Stimulated activated CD8-positive, alpha-beta memory T cell treated with anti-CD3 and anti-CD28 coated beads, Interleukin-12 subunit alpha, Interleukin-12 subunit beta, amount 100 ng/mL, for 1 hour (primary cell): ENCODE results near the gene ITIH5.
"Not testable (repeated sequence)": the region's sequence is repeated elsewhere in the genome, so short reads cannot be mapped to it uniquely, and the experiment has no call there.

Experiments
- DNase-seq: peaks from one replicate; pipeline ENCODE4 v3.0.0-alpha.2; 2020; ENCODE audit warnings: low read depth

Gene ITIH5

DNA sequence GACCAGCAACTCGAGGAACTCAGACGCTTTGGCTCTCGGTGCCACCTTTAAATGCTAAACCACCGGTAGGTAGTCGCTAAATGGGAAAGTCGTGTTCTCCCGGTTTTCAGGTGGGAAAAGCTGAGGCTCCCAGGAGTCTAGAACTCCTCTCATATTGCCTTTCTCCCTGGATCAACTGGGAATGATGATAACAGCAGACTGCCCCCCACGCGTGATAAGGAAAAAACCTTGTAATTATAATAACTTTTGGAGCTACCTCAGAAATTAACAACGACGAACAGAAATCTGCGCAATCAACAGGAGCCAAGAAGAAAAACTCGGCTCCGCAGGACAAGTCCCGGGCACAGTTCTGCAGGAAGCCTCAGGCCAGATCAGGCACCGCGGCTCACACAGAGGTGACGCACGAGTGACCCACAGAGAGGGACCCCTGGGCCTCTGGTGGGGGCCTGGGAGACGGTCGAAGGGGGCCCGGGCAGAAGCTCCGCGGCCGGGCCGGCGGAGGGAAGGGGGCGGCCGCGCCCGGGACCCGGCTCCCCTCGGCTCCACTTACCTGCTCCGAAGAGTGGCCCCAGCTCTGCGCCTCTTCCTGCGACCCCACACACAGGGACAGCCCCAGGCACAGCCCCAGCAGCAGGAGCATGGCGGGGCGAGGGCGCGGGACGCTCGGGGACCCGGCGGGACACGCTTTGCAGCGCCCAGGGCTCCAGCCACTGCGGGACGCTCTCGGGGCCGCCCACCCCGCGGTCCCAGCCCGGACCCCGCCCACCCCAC, at the start of gene ITIH5:
Gene ITIH5, minus strand, starts transcription at position 714 of the 771 bp plus-strand sequence. Its CDS starts 74 bp downstream, at position 640.
- no peak for DNase-seq

DNA sequence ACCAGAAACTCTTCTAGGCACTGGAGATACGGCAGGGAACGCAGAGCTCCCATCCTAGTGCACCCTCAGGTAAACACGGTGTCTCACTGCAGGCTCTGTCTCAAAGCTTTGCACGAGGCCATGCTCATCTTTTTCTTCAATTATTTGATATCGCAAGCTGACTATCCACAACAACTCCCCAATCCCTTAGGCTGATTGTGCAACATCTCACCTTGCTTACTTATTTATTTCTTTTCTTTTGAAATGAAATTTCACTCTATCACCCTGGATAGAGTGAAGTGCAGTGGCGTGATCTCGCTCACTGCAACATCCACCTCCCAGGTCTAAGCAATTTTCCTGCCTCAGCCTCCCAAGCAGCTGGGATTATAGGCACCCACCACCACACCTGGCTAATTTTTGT, 48.7 kb upstream of the ITIH5 start:
- DNase-seq, result no peak

DNA sequence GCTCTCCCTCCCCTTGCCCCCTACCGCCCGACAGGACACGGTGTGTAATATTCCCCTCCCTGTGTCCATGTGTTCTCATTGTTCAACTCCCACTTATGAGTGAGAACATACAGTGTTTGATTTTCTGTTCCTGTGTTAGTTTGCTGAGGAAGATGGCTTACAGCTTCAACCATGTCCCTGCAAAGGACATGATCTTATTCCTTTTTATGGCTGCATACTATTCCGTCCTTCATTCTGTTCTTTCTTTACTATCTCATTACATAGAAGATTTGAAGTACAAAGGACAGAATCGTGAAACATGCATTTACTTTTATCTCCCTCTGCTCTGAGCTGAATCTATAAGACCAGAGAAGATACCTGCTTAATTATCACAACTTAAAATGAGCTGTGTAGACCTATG, 44.3 kb upstream of the ITIH5 start:
- DNase-seq, result not testable (repeated sequence)

DNA sequence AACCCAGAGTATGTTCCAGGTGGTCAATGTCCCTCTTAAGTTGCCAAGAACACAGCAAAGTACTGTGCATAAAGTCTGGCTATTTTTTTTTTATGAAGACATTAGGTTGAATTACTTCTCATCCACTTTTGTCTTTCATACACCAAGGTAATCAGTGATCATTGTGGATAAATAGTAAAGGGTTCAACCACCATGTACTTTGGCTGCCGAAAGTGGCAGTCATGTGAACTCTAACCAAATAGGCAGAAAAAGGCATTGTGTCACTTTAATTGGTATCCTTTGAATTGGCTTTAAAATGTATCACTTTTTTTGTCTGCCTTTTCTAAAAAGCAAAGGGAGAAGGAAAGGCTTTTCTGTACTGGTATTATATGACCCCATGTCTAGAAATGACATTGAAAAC, 43.7 kb upstream of the ITIH5 start:
- no peak for DNase-seq

DNA sequence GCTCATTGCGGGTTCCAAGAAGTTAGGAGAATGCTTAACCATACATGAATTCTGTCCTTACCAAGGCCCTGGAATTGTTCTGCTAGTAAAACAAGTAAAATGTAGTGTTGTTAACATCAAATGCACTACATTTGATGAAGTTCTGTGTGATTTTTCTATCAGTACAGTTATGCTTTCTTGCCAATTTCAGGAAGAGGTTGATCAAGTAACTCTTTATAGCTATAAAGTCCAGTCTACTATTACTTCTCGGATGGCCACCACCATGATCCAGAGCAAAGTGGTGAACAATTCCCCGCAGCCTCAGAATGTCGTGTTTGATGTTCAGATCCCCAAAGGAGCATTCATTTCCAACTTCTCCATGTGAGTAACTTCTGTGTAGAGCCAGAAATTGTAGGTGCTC, 42.1 kb upstream of the ITIH5 start:
- DNase-seq, result no peak

DNA sequence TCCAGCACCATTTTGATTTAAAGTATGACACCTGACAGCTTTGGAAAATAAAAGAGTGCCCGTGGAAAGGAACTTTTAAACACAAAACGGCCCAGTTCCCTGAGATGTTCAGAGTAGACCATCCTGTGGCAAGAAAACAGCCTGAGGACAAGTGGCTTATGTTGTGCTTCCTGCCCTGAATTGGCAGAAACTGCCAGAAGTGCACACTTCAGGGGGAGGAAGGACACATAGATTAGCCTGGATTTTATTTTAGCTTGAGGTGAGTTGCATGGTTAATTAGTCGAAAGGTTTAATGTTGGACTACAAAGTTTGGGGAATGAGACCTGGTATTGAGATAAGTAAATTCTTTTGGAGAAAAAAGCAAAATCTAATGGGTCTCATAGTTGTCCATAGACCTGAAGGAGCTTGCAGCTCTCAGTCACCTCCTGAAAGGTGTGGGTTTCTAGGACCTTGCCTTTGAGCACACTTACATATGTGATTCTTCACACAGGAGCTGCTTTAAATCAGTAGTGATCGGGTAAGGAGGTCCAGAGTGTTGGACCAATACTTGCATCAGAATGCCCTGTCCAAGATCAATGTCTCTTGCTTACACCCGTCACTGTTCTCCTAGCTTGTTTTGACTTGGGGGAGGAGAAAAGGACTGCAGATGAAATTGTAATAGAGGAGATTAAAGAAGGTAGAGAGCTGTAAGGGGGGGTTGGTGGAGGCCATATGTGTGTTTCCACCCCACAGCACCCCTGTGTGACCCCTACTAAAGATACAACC, 41.3 kb upstream of the ITIH5 start:
- no peak for DNase-seq

DNA sequence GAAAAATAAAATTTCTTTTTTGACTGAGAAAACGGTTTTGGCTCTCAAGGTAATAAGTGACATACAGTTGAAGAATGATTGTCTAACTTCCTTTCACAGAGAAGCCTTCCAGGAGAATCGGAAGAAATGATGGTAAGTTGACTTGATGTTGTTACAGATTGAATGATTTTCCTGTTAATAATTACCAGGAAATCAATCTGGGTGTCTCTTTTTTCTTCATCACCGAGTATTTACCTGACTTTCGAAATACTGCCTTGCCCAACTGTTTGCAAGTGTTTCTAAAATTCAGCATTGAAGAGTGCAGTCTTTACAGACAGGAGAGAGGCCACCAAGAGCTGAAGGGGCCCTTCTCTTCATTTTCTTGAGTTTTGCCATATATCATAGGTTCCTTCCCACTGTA, 40.3 kb upstream of the ITIH5 start:
- no peak for DNase-seq

DNA sequence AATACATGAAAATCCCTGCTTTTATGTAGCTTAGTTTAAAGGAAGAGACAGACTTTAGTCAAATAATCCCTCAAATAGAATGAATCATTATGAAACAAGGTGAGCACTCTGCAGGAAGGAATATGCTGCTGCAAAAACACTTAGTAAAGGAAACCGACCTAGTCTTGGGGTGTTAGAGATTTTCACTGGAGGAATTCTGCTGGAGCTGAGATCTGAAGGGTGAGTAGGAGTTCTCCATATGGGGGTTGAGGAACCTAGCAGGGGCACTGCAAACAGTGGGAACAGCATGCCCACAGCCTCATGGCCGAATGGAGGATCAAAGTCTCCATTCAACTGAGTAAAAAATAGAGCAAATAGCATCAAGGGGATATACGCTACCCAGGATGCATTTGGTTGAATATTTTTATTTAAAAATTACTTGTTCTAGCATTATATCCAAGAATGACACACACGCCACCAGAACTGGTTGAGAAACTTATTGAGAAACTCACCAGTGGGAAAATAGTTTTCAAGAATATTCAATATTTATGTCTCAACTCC, 39.8 kb upstream of the ITIH5 start:
- no peak for DNase-seq

DNA sequence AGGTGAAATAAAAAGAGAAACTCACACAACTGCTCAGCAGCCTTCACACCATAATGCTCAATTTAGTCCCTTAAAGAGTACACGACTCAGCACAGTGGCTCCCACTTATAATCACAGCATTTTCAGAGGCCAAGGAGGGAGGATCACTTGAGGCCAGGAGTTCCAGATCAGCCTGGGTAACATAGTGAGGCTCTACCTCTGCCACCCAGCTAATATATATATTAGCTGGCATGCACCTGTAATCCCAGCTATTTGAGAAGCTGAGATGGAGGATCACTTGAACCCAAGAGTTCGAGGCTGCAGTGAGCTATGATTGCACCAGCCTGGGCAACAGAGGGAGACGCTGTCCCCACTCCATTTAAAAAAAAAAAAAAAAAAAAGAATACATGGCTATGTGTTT, 38.6 kb upstream of the ITIH5 start:
- DNase-seq, result no peak

DNA sequence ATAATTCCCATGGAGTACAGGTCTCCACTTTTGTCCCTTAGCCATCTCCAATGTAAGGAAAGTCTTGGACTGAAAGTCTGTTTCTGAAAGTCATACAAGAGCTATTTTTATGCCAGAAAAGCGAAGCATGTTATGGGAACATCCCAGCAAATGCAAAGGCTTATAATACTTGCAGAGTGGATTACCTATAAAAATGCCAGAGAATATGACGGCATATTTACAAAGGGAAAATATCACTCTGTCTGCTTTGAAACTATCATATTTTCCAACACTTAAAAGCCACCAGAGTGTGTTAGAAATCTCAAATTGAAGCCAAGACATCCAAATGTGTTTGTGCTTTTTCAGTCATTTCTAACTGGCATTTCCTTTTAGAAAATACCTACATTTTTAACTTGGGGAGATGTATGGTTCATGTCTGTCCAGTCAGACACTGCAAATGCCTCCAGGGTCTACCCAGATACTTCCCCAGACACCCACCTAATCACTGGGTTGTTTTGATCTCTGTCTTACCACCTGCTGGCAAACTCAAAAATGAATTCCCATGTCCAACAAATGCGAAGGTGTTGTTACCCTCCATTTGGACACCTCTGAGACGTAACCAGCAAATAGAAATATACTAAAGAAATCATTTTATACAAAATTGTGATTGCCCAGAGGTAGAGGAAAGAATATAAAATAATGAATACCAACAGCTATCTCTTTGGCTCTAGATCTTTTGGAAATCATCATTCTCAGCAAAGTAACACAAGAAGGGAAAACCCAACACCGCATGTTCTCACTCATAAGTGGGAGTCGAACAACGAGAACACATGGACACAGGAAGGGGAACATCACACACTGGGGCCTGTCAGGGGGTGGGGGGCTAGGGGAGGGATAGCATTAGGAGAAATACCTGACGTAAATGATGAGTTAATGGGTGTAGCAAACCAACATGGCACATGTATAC, 37.6 kb upstream of the ITIH5 start:
- no peak for DNase-seq

DNA sequence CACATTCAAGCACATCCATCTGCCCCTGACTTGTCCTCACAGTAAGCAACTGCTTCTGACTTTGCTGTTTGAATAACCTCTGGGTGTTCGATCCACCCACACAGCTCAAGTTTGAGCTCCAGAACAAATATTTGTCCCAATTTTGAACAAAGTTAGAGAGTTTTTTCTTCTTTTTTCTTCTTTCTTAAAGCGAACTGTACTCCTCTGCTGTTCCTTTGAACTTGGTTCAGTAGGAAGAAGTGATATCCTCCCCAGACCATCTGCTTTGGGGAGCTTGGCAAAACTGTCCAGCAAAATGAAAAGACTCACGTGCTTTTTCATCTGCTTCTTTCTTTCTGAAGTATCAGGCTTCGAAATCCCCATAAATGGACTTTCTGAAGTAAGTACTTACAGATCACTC, 36.4 kb upstream of the ITIH5 start, which contains the start of gene ITIH2:
Gene ITIH2, plus strand, starts transcription at position 177 of the 400 bp plus-strand sequence. Its CDS starts 119 bp downstream, at position 296.
- DNase-seq, result no peak

DNA sequence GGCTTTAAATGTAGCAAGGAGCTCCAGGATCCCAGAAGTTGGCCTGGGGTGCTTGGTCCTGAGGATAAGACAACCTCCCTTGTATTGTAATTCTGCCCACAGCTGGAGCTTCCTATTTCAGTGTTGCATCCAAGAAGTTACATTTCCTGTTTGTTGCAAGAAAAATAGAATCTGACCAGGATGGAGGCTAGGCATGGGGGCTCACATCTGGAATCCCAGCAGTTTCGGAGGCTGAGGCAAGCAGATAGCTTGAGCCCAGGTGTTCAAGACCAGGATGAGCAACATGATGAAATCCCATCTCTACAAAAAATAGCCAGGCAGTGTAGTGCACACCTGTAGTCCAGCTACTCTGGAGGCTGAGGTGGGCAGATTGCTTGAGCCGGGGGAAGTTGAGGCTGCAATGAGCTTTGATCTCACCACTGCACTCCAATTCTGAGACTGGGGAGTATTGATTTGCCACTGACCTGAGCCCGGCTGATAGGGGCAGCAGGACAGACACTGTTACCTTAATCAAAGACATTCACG, 35.6 kb upstream of the ITIH5 start:
- DNase-seq, result no peak

DNA sequence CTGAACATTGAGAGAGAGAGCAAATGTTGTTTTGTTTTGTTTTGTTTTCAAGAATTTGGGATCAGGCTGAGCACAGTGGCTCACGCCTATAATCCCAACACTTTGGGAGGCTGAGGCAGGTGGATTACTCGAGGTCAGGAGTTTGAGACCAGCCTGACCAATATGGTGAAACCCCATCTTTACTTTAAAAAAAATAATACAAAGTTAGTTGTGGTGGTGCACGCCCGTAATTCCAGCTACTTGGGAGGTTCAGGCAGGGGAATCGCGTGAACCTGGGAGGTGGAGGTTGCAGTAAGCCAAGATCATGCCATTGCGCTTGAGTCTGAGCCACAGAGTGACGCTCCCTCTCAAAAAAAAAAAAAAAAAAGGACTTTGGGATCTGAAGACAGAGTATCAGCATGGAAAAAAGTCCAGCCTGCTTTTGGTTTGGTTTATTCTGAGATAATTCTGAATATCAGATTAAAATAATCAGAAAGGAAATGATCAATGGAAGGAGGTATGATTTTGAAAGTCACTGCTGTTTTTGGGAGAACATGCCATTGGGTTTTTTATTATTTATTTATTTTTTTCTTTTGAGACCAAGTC, 34.5 kb upstream of the ITIH5 start:
- no peak for DNase-seq

DNA sequence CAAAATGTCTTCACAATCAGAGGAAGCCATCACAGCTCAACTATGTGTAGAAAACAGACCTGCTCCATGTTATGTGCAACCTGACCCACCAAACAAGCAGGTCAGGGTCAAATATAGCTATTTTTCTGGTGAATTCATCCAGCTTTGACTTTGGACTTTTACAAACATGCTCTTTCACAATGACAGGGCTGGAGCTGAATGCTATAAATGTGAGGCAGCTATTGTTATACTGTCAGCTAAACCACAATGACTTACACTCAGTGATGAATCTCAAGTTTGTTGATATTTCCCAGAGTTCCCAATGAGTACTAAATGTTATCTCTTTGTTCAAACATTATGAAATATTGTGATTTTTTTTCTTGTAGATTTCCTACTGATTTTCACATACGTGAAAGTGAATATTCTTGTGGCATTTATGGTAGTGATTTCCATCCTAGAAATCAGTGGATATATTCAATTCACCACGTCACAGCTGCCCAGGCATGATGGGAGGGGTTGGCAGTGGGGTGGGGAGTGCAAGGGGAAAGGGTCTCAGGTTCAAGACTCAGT, 33.9 kb upstream of the ITIH5 start:
- no peak for DNase-seq

DNA sequence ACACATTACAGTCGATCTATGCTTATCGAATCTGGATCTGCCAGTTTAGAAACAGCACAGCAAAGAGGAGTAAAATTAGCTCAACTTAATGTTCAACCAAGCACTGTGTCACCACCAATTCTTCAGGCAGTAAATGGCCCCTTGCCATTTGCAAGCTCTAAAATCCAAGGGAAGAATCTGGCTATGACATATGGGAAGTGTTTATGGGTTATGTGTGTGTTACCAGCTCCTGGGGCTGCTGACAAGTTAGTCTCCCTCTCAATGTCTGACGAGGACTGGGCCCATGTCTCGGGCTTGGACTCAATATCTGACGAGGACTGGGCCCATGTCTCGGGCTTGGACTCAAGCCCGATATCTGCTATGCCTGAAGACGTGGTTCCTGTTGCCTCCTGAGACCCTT, 30.7 kb upstream of the ITIH5 start:
- no peak for DNase-seq

DNA sequence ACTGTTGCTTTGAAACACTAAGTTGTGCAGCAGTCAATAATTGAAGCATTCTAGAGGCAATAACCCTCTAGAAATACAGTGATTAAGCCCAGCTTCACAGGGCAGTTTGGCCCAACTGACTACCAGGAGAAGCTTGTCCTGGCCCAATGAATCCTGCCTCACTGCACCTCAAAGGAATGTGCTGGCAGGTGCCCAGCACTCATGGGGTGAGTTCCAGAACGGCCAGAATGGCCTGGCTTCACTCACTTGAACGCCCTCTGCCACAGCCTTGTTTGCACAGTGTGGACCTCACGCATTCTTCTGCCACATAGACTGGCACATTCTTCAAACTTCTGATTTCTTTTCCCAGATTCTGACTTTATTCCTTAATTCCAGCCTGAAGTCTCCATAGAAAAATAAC, 29.8 kb upstream of the ITIH5 start:
- DNase-seq, result no peak

DNA sequence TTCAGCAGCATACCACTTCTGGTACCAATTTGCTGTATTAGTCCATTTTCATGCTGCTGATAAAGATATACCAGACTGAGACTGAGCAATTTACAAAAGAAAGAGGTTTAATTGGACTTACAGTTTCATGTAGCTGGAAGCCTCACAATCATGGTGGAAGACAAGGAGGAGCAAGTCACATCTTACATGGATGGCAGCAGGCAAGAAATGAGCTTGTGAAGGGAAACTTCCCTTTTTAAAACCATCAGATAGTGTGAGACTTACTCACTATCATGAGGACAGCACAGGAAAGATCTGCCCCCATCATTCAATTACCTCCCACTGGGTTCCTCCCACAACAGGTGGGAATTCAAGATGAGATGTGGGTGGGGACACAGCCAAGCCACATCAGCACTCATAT, 26.4 kb upstream of the ITIH5 start:
- not testable (repeated sequence) for DNase-seq

DNA sequence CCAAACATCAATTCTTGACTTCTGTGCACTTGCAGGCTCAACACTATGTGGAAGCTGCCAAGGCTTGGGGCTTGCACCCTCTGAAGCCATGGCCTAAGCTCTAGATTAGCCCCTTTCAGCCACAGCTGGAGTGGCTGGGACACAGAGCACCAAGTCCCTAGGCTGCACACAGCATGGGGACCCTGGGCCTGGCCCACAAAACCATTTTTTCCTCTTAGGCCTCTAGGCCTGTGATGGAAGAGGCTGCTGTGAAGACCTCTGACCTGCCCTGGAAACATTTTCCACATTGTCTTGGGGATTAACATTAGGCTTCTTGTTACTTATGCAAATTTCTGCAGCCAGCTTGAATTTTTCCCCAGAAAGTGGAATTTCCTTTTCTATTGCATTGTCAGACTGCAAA, 25.6 kb upstream of the ITIH5 start:
- not testable (repeated sequence) for DNase-seq

DNA sequence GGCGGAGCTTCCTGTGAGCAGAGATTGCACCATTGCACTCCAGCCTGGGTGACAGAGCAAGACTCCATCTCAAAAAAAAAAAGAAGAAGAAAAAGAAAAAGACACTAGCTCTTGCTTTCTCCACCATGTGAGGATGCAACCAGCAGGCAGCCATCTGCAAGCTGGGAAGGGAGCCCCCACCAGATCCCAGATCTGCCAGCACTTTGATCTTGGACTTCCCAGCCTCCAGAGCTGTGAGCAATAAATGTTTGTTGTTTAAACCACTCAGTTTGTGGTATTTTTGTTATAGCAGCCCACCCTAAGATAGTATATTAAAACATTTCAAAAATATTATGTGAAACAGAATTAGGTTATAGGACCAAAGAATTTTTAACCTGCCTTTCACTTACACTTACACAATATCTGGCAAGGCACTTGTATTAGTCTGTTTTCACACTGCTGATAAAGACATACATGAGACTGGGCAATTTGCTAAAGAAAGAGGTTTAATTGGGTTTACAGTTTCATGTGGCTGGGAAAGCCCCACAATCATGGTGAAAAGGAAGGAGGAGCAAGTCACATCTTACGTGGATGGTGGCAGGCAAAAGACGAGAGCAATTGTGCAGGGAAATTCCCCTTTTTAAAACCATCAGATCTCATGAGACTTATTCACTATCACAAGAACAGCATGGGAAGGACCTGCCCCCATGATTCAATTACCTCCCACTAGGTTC, 24.3 kb upstream of the ITIH5 start:
- DNase-seq, result not testable (repeated sequence)

DNA sequence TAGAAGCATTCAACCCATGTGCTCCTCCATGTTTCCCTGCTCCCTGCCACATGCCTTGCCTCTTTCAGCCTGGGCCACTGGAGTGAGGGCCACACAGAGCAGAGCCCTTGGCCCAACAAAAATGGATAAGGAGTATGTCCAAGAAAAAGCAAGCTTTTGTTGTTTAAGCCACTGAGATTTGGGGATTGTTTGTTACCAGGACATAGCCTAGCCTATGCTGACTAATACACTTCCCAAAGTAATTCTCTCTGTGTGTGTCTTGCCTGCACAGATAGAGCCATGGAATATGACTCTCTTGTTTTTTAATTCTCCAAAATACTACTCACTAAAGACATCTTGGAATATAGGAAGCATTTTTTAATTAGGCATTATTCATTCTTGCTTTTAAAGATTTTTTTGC, 22.8 kb upstream of the ITIH5 start:
- DNase-seq, result no peak
